GM12864 (cell line): ENCODE data around the gene MRPS14.

Experiments
- DNase-seq: peaks from one replicate; pipeline ENCODE4 v3.0.0-alpha.2; 2011; ENCODE audit warnings: low read depth
- H3K4me3 ChIP-seq: 2 replicates; pipeline ENCODE4 v1.5.1; 2011; ENCODE audit warnings: mild to moderate bottlenecking, low read depth, low read length, control low read depth
- CTCF ChIP-seq: IDR thresholded peaks from 2 replicates; pipeline ENCODE4 v1.5.1; 2011; ENCODE audit warnings: low read depth, mild to moderate bottlenecking, moderate library complexity, low read length, control low read depth, inconsistent platforms; ENCODE audit errors: missing control alignments

The MRPS14 gene

GRCh38 chr1:175023043-175023921 is at the start of gene MRPS14:
Gene MRPS14 (minus strand): TSS chr1:175023425. CDS start chr1:175023408, 17 bp downstream.
- DNase-seq: peak; percentile 98
- peak within 1 kb of the TSS; percentile 79 for H3K4me3 ChIP-seq
- no peak for TF ChIP-seq CTCF

- peak; percentile 10 for DNase-seq
- TF ChIP-seq CTCF: no peak
- no peak overlapping the region for H3K4me3 ChIP-seq
These were observed 49.1 kb upstream of the MRPS14 start for GRCh38 chr1:175072099-175072951.

- no peak overlapping the region for H3K4me3 ChIP-seq
- TF ChIP-seq CTCF: no peak
- DNase-seq: no peak
These were observed 48.2 kb upstream of the MRPS14 start for GRCh38 chr1:175071276-175071943.

GRCh38 chr1:175070818-175071217 is 47.6 kb upstream of the MRPS14 start:
- no peak overlapping the region for H3K4me3 ChIP-seq
- no peak for DNase-seq
- TF ChIP-seq CTCF: no peak

GRCh38 chr1:175067362-175068106 is 44.3 kb upstream of the MRPS14 start, which contains the start of gene TNN:
Gene TNN (plus strand): TSS chr1:175067833. CDS start chr1:175077419, 9,586 bp downstream.
- TF ChIP-seq CTCF: no peak
- H3K4me3 ChIP-seq: no peak within 1 kb of the TSS
- DNase-seq: no peak

GRCh38 chr1:175062858-175063257 is 39.6 kb upstream of the MRPS14 start:
- no peak overlapping the region for H3K4me3 ChIP-seq
- no peak for DNase-seq
- TF ChIP-seq CTCF: no peak
